Mononuclear cell (primary cell): ENCODE data around the gene KCNIP4. TPM values are rescaled to one million over a fixed set of nuclear protein-coding genes. Genes with fewer than 3 reads are reported as not detected.

Experiments
- H3K27me3 ChIP-seq: 2 replicates; pipeline ENCODE4 v1.6.0; 2011; ENCODE audit warnings: low read length, control low read depth; ENCODE audit not compliant: insufficient read depth
- H3K4me1 ChIP-seq: 2 replicates; pipeline ENCODE4 v1.5.1; 2011; ENCODE audit warnings: mild to moderate bottlenecking, low read length, control low read depth; ENCODE audit not compliant: insufficient read depth
- H3K4me3 ChIP-seq: 2 replicates; pipeline ENCODE4 v1.5.1; 2011; ENCODE audit warnings: mild to moderate bottlenecking, low read length, moderate library complexity
- H3K9me3 ChIP-seq: 2 replicates; pipeline ENCODE4 v1.5.1; 2011; ENCODE audit warnings: low read depth, mild to moderate bottlenecking, control low read depth, low read length
- total RNA-seq: library from RNA; depleted of rRNA; stranded (reverse); fragments of >200 nt; gene quantifications from one replicate; pipeline ENCODE4 v1.2.3, GENCODE V29; 2012

Gene KCNIP4
- total RNA-seq, 1 donor, result not detected

- no peaks in the 10 kb centered on the region for H3K27me3 ChIP-seq
- no peaks in the 10 kb centered on the region for H3K4me1 ChIP-seq
- H3K4me3 ChIP-seq, result no peak overlapping the region
- no peaks in the 10 kb centered on the region for H3K9me3 ChIP-seq
Observed at GRCh38 chr4:21733894-21734630, 214.5 kb downstream of the KCNIP4 start.

GRCh38 chr4:21728304-21728703, 220.3 kb downstream of the KCNIP4 start:
- no peaks in the 10 kb centered on the region for H3K4me1 ChIP-seq
- no peaks in the 10 kb centered on the region for H3K9me3 ChIP-seq
- H3K4me3 ChIP-seq, result no peak overlapping the region
- no peaks in the 10 kb centered on the region for H3K27me3 ChIP-seq

GRCh38 chr4:21726255-21726815, 222.2 kb downstream of the KCNIP4 start:
- Histone ChIP-seq H3K27me3 (no peaks in the 10 kb centered on the region), H3K4me1 (no peaks in the 10 kb centered on the region), H3K9me3 (no peaks in the 10 kb centered on the region), H3K4me3 (no peak overlapping the region)

DNA sequence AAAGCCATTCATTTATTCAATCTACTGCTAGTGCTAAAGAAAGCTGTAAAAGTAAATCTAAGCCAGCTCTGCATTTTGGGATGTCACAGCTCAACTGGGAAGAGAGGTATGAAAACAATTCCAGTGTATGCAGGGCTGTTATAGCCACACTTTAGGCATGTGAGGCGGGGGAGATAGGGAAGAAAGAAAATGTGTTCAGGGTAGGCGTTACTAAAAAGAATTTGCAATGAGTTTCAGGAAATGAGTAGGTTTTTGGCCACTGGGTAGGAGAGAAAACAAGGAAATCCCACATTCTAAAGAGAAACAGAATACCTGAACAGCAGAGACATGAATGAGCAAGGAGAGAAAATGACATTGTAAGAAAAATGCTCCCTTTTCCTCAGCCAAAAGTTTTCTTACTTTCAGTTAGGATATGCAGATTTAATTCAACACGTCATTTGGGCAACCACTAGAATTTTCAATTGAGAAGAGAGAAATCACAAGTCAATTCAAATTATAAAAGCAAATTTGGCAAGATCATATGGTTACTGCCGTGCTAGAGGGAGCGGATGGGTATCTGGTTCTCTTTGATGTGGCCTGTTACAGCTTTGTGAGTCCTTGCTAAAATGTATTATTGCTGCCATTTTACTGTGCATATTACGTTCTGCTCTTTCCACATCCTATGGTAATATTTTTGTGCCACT, 226.3 kb downstream of the KCNIP4 start:
- H3K4me1 ChIP-seq, result no peaks in the 10 kb centered on the region
- H3K9me3 ChIP-seq, result no peaks in the 10 kb centered on the region
- no peak overlapping the region for H3K4me3 ChIP-seq
- H3K27me3 ChIP-seq, result no peaks in the 10 kb centered on the region

DNA sequence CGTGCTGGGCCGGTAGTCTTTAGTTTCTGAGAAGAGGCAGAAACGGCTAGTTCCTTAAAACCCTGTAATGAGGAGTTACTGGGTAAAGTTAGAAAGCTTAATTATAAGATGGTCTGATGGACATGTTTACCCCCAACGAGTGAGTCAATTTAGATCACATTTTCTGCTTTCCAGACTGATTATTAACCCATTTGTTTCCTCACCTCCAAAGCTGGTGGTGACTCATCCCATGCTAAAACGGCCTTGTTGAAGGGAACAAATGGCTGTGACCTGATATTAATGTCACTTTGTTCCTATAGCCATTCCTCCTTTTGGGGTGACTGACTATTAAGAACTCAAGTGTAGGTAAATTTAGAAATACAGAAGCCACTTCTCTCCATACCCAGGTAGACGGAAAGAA, 232.0 kb downstream of the KCNIP4 start:
- H3K9me3 ChIP-seq, result no peaks in the 10 kb centered on the region
- H3K4me3 ChIP-seq, result no peak overlapping the region
- no peaks in the 10 kb centered on the region for H3K27me3 ChIP-seq
- no peaks in the 10 kb centered on the region for H3K4me1 ChIP-seq

- Histone ChIP-seq H3K4me3 (no peak overlapping the region), H3K9me3 (no peaks in the 10 kb centered on the region)
Observed at GRCh38 chr4:21710179-21710835, 238.3 kb downstream of the KCNIP4 start.

GRCh38 chr4:21709761-21710160, 238.8 kb downstream of the KCNIP4 start:
- H3K4me1 ChIP-seq, result no peaks in the 10 kb centered on the region
- H3K9me3 ChIP-seq, result no peaks in the 10 kb centered on the region
- H3K4me3 ChIP-seq, result no peak overlapping the region
- H3K27me3 ChIP-seq, result no peaks in the 10 kb centered on the region

More at GRCh38 chr4:21710179-21710835, 238.3 kb downstream of the KCNIP4 start:
- H3K4me1 ChIP-seq, result no peaks in the 10 kb centered on the region
- H3K27me3 ChIP-seq, result no peaks in the 10 kb centered on the region

GRCh38 chr4:21709031-21709430, 239.5 kb downstream of the KCNIP4 start:
- no peaks in the 10 kb centered on the region for H3K4me1 ChIP-seq
- H3K4me3 ChIP-seq, result no peak overlapping the region
- no peaks in the 10 kb centered on the region for H3K27me3 ChIP-seq
- H3K9me3 ChIP-seq, result no peaks in the 10 kb centered on the region

GRCh38 chr4:21699446-21699845, 249.1 kb downstream of the KCNIP4 start:
- no peaks in the 10 kb centered on the region for H3K9me3 ChIP-seq
- no peaks in the 10 kb centered on the region for H3K27me3 ChIP-seq
- no peaks in the 10 kb centered on the region for H3K4me1 ChIP-seq
- H3K4me3 ChIP-seq, result no peak overlapping the region

- no peak overlapping the region for H3K4me3 ChIP-seq
- H3K27me3 ChIP-seq, result no peaks in the 10 kb centered on the region
- H3K9me3 ChIP-seq, result no peaks in the 10 kb centered on the region
- no peaks in the 10 kb centered on the region for H3K4me1 ChIP-seq
Observed at GRCh38 chr4:21697583-21697982, 251.0 kb downstream of the KCNIP4 start.

DNA sequence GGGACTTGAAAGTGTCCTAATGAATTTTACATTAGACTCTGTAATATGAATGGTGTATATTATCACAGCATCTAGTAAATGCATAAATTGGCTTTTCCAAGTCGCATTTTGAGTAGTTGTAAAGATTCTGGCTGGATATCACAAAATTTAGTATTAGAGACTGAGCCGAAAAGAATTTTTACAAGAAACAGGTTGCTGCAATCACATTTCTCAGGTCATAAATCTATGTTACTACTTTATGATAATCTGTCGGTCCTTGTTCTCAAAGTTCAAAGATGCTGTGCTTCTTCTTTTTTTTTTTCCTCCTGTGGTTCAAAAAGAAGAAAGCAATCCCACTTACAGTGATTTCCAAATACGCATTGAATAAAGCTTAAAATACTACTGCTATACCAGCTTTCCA, 253.4 kb downstream of the KCNIP4 start:
- no peaks in the 10 kb centered on the region for H3K27me3 ChIP-seq
- no peaks in the 10 kb centered on the region for H3K4me1 ChIP-seq
- no peaks in the 10 kb centered on the region for H3K9me3 ChIP-seq
- no peak overlapping the region for H3K4me3 ChIP-seq

DNA sequence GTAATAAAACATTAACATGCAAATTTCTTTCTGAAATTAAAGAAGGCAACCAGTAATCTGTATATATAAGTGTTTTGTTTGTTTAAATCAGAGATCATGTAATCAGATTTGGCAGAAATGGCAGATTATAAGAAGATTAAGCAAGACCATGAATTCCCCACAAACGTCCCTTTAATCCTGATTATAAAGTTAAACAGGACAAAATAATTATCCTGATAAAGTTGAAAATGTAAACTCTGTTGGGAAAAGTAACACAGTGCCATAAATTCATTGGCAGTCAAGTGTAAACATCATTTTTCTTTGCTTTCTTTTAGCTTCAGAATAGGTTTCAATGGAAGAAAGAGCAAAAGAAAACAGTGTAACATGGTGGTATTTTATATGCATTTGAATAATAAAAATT, 256.3 kb downstream of the KCNIP4 start:
- H3K9me3 ChIP-seq, result no peaks in the 10 kb centered on the region
- no peaks in the 10 kb centered on the region for H3K27me3 ChIP-seq
- no peak overlapping the region for H3K4me3 ChIP-seq
- no peaks in the 10 kb centered on the region for H3K4me1 ChIP-seq

GRCh38 chr4:21688596-21689265, 259.8 kb downstream of the KCNIP4 start:
- Histone ChIP-seq H3K4me1 (no peaks in the 10 kb centered on the region), H3K27me3 (no peaks in the 10 kb centered on the region), H3K9me3 (no peaks in the 10 kb centered on the region), H3K4me3 (no peak overlapping the region)

- H3K9me3 ChIP-seq, result no peaks in the 10 kb centered on the region
- no peaks in the 10 kb centered on the region for H3K27me3 ChIP-seq
- no peaks in the 10 kb centered on the region for H3K4me1 ChIP-seq
- H3K4me3 ChIP-seq, result no peak overlapping the region
Observed at GRCh38 chr4:21685911-21686310, 262.7 kb downstream of the KCNIP4 start.
